Vagina (tissue), 2 donors: Measurements from ENCODE around the gene PRPF19.

Experiments
- CTCF ChIP-seq, 3 experiments: fragments of 450-650 bp in 2 of 3; fragments of 200-600 bp in 1 of 3; sonication (generic) in 1 of 3; IDR thresholded peaks; one replicate each; pipeline ENCODE4 v1.5.1; 2017 to 2019; ENCODE audit warnings: antibody characterized with exemption in 3 of 3, mild to moderate bottlenecking in 2 of 3, moderate library complexity in 2 of 3
- POLR2A ChIP-seq, 2 donors: fragments of 450-650 bp; IDR thresholded peaks; one replicate each; pipeline ENCODE4 v1.6.1; 2017; ENCODE audit warnings: antibody characterized with exemption in 2 of 2, mild to moderate bottlenecking in 2 of 2, moderate library complexity in 2 of 2
- POLR2AphosphoS5 ChIP-seq, 2 donors: sonication (generic); formaldehyde crosslinking; IDR thresholded peaks; one replicate each; pipeline ENCODE4 v1.9.0; 2017; ENCODE audit warnings: antibody characterized with exemption in 2 of 2, mild to moderate bottlenecking in 2 of 2, low read depth in 1 of 2; ENCODE audit not compliant: insufficient read depth in 1 of 2

DNA sequence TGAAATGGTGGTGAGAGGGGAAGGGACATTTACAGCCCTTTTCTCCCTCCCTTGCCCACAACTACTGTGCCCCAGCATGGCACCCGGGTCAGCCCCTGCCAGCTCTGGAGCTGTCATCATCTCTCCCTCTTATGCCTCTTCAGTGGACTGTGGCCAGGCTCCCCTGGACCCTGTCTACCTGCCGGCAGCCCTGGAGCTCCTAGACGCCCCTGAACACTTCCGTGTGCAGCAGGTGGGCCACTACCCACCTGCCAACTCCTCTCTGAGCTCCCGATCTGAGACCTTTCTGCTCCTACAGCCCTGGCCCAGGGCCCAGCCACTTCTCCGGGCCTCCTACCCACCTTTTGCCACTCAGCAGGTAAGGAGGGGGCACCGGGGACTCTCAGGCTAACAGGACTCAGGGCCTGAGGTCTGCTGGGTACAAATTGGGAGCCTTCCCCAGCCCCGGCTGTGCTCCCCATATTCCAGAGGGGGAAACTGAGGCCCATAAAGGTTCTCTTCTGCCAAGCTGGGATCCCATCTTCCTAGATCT lies 20.7 kb upstream of the PRPF19 start:
- TF ChIP-seq CTCF (IDR thresholded peaks at IDR 0.05) (no peak), POLR2AphosphoS5 (IDR thresholded peaks at IDR 0.05; ENCODE audit: insufficient read depth in 1 of 2, low read depth in 1 of 2) (no peak), POLR2A (IDR thresholded peaks at IDR 0.05) (no peak)
